ENCODE measurements around the gene TSFM. TPM values are rescaled to one million over a fixed set of nuclear protein-coding genes. Genes with fewer than 3 reads are reported as not detected.

Gene TSFM
- total and polyA plus RNA-seq, 4 donors, result 14.6 to 60.5 (median 38.2) TPM

DNA sequence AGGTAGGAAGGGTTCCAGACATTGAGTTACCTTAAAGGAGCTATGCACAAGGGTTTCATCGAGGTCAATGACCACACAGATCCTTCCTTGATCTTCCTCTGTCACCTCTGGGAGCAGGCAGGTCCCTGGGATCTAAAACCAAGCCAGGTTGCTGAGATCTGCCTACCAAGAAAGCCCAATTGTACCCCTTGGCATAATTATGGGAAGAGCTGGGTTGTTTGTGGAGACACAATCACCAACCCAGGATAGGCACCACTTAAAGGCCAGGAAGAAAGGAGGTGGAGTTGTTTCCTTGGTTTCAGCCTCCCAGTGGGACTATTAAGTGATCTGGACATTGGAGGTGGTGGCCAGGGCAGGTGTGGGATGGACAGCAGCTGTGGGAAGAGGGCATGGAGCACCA lies 44.4 kb downstream of the TSFM start (continued):
- no peak for TF ChIP-seq JUND (IDR thresholded peaks at IDR 0.05)
- no peak for TF ChIP-seq TAF1 (conservative IDR thresholded peaks at IDR 0.05)
- no peak for TF ChIP-seq RXRA (IDR thresholded peaks at IDR 0.05)
- TF ChIP-seq, protein P1, sequence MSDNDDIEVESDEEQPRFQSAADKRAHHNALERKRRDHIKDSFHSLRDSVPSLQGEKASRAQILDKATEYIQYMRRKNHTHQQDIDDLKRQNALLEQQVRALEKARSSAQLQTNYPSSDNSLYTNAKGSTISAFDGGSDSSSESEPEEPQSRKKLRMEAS (IDR thresholded peaks at IDR 0.05), result no peak

DNA sequence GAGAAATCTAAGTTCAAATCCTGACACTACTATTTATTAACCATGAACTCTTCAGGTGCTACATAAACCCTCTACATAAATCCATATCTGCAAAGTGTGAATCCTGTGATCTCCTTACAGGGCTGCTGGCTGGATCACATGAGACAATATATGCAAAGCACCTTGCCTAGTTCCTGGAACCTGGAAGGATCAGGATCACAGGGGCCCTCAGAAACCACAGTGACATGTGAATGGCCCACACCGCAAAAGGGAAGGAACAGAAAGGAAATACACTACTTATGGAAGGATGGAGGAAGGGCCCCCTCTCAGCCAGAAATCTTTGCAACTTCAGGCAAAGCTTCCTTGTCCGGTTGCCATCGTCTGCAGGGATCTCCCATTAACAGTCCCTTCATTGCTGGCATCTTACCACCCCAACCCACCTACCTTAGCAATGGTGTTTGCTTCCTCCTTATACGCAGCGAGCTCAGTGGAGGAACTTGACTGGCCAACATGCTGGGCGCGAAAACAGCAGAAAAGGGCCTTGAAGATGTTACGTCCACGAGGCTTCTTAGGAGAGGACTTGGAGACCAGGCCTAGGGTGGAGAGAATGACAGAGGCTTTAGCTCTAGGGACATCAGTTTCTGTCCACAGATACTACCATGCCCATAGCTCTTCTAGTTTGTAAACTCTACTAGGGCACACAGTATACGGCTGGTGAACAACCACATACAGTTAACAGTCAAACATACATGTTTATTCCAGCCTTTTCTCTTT lies 46.6 kb downstream of the TSFM start:
- no peaks in the 10 kb centered on the region for H3K27me3 ChIP-seq (ENCODE audit: control insufficient read depth in 4 of 4, insufficient read depth in 4 of 4, low read length in 3 of 4)
- 74% methylated on average over 10 of the region's 10 CpGs for WGBS
- TF ChIP-seq, protein P1 (IDR thresholded peaks at IDR 0.05), result no peak
- TF ChIP-seq FOXA2 (IDR thresholded peaks at IDR 0.05), result no peak
- TF ChIP-seq YY1 (IDR thresholded peaks at IDR 0.05), result no peak
- TF ChIP-seq SP1 (IDR thresholded peaks at IDR 0.05), result no peak
- TF ChIP-seq HNF4A (conservative IDR thresholded peaks at IDR 0.05), result no peak
- TF ChIP-seq RXRA (IDR thresholded peaks at IDR 0.05), result no peak
- TF ChIP-seq FOXA1 (IDR thresholded peaks at IDR 0.05), result no peak
- TF ChIP-seq, protein P2, sequence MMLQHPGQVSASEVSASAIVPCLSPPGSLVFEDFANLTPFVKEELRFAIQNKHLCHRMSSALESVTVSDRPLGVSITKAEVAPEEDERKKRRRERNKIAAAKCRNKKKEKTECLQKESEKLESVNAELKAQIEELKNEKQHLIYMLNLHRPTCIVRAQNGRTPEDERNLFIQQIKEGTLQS (IDR thresholded peaks at IDR 0.05), result no peak
- TF ChIP-seq JUND (IDR thresholded peaks at IDR 0.05), result no peak
- no peak for TF ChIP-seq RAD21 (IDR thresholded peaks at IDR 0.05)
- TF ChIP-seq, protein P3, sequence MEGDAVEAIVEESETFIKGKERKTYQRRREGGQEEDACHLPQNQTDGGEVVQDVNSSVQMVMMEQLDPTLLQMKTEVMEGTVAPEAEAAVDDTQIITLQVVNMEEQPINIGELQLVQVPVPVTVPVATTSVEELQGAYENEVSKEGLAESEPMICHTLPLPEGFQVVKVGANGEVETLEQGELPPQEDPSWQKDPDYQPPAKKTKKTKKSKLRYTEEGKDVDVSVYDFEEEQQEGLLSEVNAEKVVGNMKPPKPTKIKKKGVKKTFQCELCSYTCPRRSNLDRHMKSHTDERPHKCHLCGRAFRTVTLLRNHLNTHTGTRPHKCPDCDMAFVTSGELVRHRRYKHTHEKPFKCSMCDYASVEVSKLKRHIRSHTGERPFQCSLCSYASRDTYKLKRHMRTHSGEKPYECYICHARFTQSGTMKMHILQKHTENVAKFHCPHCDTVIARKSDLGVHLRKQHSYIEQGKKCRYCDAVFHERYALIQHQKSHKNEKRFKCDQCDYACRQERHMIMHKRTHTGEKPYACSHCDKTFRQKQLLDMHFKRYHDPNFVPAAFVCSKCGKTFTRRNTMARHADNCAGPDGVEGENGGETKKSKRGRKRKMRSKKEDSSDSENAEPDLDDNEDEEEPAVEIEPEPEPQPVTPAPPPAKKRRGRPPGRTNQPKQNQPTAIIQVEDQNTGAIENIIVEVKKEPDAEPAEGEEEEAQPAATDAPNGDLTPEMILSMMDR (IDR thresholded peaks at IDR 0.05; ENCODE audit: low read depth, low read length, missing input control), result no peak
- TF ChIP-seq TAF1 (conservative IDR thresholded peaks at IDR 0.05), result no peak
- TF ChIP-seq, protein P4, sequence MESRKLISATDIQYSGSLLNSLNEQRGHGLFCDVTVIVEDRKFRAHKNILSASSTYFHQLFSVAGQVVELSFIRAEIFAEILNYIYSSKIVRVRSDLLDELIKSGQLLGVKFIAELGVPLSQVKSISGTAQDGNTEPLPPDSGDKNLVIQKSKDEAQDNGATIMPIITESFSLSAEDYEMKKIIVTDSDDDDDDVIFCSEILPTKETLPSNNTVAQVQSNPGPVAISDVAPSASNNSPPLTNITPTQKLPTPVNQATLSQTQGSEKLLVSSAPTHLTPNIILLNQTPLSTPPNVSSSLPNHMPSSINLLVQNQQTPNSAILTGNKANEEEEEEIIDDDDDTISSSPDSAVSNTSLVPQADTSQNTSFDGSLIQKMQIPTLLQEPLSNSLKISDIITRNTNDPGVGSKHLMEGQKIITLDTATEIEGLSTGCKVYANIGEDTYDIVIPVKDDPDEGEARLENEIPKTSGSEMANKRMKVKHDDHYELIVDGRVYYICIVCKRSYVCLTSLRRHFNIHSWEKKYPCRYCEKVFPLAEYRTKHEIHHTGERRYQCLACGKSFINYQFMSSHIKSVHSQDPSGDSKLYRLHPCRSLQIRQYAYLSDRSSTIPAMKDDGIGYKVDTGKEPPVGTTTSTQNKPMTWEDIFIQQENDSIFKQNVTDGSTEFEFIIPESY (IDR thresholded peaks at IDR 0.05), result no peak
- no peak for TF ChIP-seq NR2F2 (IDR thresholded peaks at IDR 0.05)
- TF ChIP-seq, protein P5, sequence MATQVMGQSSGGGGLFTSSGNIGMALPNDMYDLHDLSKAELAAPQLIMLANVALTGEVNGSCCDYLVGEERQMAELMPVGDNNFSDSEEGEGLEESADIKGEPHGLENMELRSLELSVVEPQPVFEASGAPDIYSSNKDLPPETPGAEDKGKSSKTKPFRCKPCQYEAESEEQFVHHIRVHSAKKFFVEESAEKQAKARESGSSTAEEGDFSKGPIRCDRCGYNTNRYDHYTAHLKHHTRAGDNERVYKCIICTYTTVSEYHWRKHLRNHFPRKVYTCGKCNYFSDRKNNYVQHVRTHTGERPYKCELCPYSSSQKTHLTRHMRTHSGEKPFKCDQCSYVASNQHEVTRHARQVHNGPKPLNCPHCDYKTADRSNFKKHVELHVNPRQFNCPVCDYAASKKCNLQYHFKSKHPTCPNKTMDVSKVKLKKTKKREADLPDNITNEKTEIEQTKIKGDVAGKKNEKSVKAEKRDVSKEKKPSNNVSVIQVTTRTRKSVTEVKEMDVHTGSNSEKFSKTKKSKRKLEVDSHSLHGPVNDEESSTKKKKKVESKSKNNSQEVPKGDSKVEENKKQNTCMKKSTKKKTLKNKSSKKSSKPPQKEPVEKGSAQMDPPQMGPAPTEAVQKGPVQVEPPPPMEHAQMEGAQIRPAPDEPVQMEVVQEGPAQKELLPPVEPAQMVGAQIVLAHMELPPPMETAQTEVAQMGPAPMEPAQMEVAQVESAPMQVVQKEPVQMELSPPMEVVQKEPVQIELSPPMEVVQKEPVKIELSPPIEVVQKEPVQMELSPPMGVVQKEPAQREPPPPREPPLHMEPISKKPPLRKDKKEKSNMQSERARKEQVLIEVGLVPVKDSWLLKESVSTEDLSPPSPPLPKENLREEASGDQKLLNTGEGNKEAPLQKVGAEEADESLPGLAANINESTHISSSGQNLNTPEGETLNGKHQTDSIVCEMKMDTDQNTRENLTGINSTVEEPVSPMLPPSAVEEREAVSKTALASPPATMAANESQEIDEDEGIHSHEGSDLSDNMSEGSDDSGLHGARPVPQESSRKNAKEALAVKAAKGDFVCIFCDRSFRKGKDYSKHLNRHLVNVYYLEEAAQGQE (IDR thresholded peaks at IDR 0.05), result no peak
- no peak for TF ChIP-seq EGR1 (IDR thresholded peaks at IDR 0.05; ENCODE audit: low read depth in 2 of 2)
- no peak for TF ChIP-seq HNF4G (IDR thresholded peaks at IDR 0.05)
- no peak for TF ChIP-seq GABPA (IDR thresholded peaks at IDR 0.05 in 1 of 2, conservative IDR thresholded peaks at IDR 0.05 in 1 of 2)
- no peak overlapping the region for H3K27ac ChIP-seq (ENCODE audit: low read depth in 1 of 2, low read length in 2 of 2)
- H3K4me1 ChIP-seq (ENCODE audit: control insufficient read depth in 4 of 4, insufficient read depth in 4 of 4, low read length in 3 of 4), result peaks cover 4 to 39% (median 25%) of the 10 kb centered on the region in 4 donors
- no peak overlapping the region for H3K4me3 ChIP-seq (ENCODE audit: low read depth in 1 of 3, low read length in 3 of 3)
- no peak for DNase-seq (ENCODE audit: low spot score)
- H3K9ac ChIP-seq (ENCODE audit: low read depth in 1 of 2, low read length in 2 of 2), result no peak overlapping the region
- no peaks in the 10 kb centered on the region for H3K9me3 ChIP-seq (ENCODE audit: control insufficient read depth in 4 of 4, low read length in 3 of 4)
- peaks cover 19 to 49% (median 47%) of the 10 kb centered on the region in 4 donors for H3K36me3 ChIP-seq (ENCODE audit: control insufficient read depth in 4 of 4, insufficient read depth in 3 of 4, low read depth in 1 of 4, low read length in 3 of 4)

Data from liver (tissue), 9 donors.